K562 (cell line): ENCODE data around the gene STX18. TPM values are rescaled to one million over a fixed set of nuclear protein-coding genes. Genes with fewer than 3 reads are reported as not detected.

Source experiments
- ATAC-seq: fragments of 200-7000 bp; cut with Tn5 transposase; 3 replicates; pipeline ENCODE4 v1.9.1; 2020; ENCODE audit warnings: moderate library complexity
- BruUV-seq: library from RNA; stranded (reverse); fragments of 400-500 nt; replicated peaks from 2 replicates; lab custom pipeline; 2021; lab: Mats Ljungman, UMichigan
- CTCF ChIA-PET: fragments of 300-600 bp; formaldehyde crosslinking; extraction: SDS; loops from one replicate; lab custom pipeline; 2021; ENCODE audit warnings: low intra/inter-chr PET ratio; lab: Yijun Ruan, JAX
- POLR2A ChIA-PET: fragments of 300-600, 350-650 bp; sonication (Branson Sonifier 250); formaldehyde crosslinking; extraction: SDS; loops from one replicate; lab custom pipeline; 2021; ENCODE audit warnings: antibody characterized with exemption, inconsistent platforms; lab: Yijun Ruan, JAX
- DNase-seq, 4 experiments: peaks; one replicate each; pipeline versions ENCODE4 v3.0.0 to v3.0.0-alpha.2; 2011 to 2018; ENCODE audit warnings: low spot score in 3 of 4, mixed read lengths in 3 of 4; ENCODE audit errors: extremely low read depth in 1 of 4
- FAIRE-seq: peaks from 2 replicates; lab custom pipeline; 2011; peaks lifted over from hg19 to GRCh38; lab: Jason Lieb, UNC
- H2AFZ ChIP-seq: 2 replicates; pipeline ENCODE4 v1.6.0; 2011; ENCODE audit warnings: low read depth, low read length, control low read depth, inconsistent platforms
- H3K27ac ChIP-seq: fragments of 200-600 bp; 3 replicates; pipeline ENCODE4 v1.8.0; 2011; ENCODE audit warnings: low read depth, mild to moderate bottlenecking, control low read depth, inconsistent platforms, low read length, moderate library complexity, mixed read lengths; ENCODE audit errors: extremely low read depth
- H3K27me3 ChIP-seq, 2 experiments: fragments of 300-600 bp in 1 of 2; 2 replicates in 1 of 2; 3 replicates in 1 of 2; pipeline versions ENCODE4 v1.6.0 to v1.8.0; 2011; ENCODE audit warnings: inconsistent platforms in 2 of 2, low read length in 2 of 2, mild to moderate bottlenecking in 1 of 2, mixed read lengths in 1 of 2, moderate library complexity in 1 of 2; ENCODE audit not compliant: control insufficient read depth in 2 of 2, insufficient read depth in 2 of 2
- H3K36me3 ChIP-seq: fragments of 300-600 bp; 3 replicates; pipeline ENCODE4 v1.8.0; 2011; ENCODE audit warnings: mild to moderate bottlenecking, low read length, inconsistent platforms; ENCODE audit not compliant: control insufficient read depth, insufficient read depth
- H3K4me1 ChIP-seq, 2 experiments: fragments of 200-600 bp in 1 of 2; replicated peaks in 1 of 2; 2 replicates in 1 of 2; 3 replicates in 1 of 2; pipeline versions ENCODE4 v1.5.1 to v1.8.0; 2011; ENCODE audit warnings: inconsistent platforms in 2 of 2, low read length in 2 of 2, mild to moderate bottlenecking in 1 of 2, mixed read lengths in 1 of 2, moderate library complexity in 1 of 2; ENCODE audit not compliant: control insufficient read depth in 2 of 2, insufficient read depth in 2 of 2
- H3K4me2 ChIP-seq: 2 replicates; pipeline ENCODE4 v1.6.1; 2011; ENCODE audit warnings: low read length, control low read depth, inconsistent platforms, mixed read lengths; ENCODE audit not compliant: insufficient read depth
- H3K4me3 ChIP-seq: fragments of 200-600 bp; sonication (generic), shearing (Covaris generic); 2 replicates; pipeline ENCODE4 v1.5.1; 2016; ENCODE audit warnings: control low read depth, inconsistent platforms
- H3K79me2 ChIP-seq: fragments of 200-600 bp; 3 replicates; pipeline ENCODE4 v1.8.0; 2011; ENCODE audit warnings: low read length, inconsistent platforms; ENCODE audit not compliant: control insufficient read depth, insufficient read depth
- H3K9ac ChIP-seq, 2 experiments: 2 replicates each; pipeline versions ENCODE4 v1.6.0 to v1.6.1; 2011; ENCODE audit warnings: low read depth in 2 of 2, low read length in 2 of 2, control low read depth in 1 of 2, inconsistent platforms in 1 of 2, mild to moderate bottlenecking in 1 of 2, mixed read lengths in 1 of 2; ENCODE audit not compliant: insufficient read depth in 1 of 2
- H3K9me1 ChIP-seq: one replicate; pipeline ENCODE4 v1.6.0; 2011; ENCODE audit warnings: inconsistent platforms, mild to moderate bottlenecking, low read length, moderate library complexity; ENCODE audit not compliant: control insufficient read depth, insufficient read depth
- H3K9me3 ChIP-seq: replicated peaks from 2 replicates; pipeline ENCODE4 v1.5.1; 2011; ENCODE audit warnings: low read depth, low read length, inconsistent platforms; ENCODE audit not compliant: control insufficient read depth, insufficient read depth
- H4K20me1 ChIP-seq: replicated peaks from 2 replicates; pipeline ENCODE4 v1.6.1; 2011; ENCODE audit warnings: low read length, inconsistent platforms, mixed read lengths; ENCODE audit not compliant: control insufficient read depth, insufficient read depth
- ARNT ChIP-seq, 2 experiments: fragments of 450-650 bp; IDR thresholded peaks; 2 replicates each; pipeline ENCODE4 v1.6.1; 2016; ENCODE audit warnings: mild to moderate bottlenecking in 1 of 2
- CUX1 ChIP-seq: fragments of 200-800 bp; sonication (Bioruptor generic); IDR thresholded peaks from 2 replicates; pipeline ENCODE4 v1.6.1; 2016; ENCODE audit warnings: missing genetic modification characterization, missing compliant biosample characterization
- FOXJ3 ChIP-seq: sonication (generic); formaldehyde crosslinking; IDR thresholded peaks from 2 replicates; pipeline ENCODE4 v1.4.0; 2020; ENCODE audit warnings: mild to moderate bottlenecking, missing genetic modification reagents
- MAFF ChIP-seq: IDR thresholded peaks from 2 replicates; pipeline ENCODE4 v1.6.1; 2012; ENCODE audit warnings: low read length, improper control_type of control experiment
- NCOA1 ChIP-seq: fragments of 450-650 bp; IDR thresholded peaks from 2 replicates; pipeline ENCODE4 v1.6.1; 2016; ENCODE audit warnings: low read depth
- NFATC3 ChIP-seq: fragments of 450-650 bp; IDR thresholded peaks from 2 replicates; pipeline ENCODE4 v1.6.1; 2017; ENCODE audit warnings: mild to moderate bottlenecking
- PATZ1 ChIP-seq: fragments of 250-450 bp; sonication (Bioruptor Pico); IDR thresholded peaks from 2 replicates; pipeline ENCODE4 v1.5.0; 2020; ENCODE audit warnings: mild to moderate bottlenecking, borderline replicate concordance
- TCFL5 ChIP-seq: fragments of 250-450 bp; sonication (Bioruptor Pico); conservative IDR thresholded peaks from 2 replicates; pipeline ENCODE4 v1.6.1; 2021; ENCODE audit warnings: mild to moderate bottlenecking, moderate library complexity, matching md5 sums
- TSC22D4 ChIP-seq: fragments of 450-650 bp; IDR thresholded peaks from 2 replicates; pipeline ENCODE4 v1.6.1; 2016; ENCODE audit warnings: missing genetic modification characterization, missing biosample characterization, control low read depth
- YBX1 ChIP-seq: fragments of 450-650 bp; IDR thresholded peaks from 2 replicates; pipeline ENCODE4 v1.7.1; 2016; ENCODE audit warnings: mild to moderate bottlenecking
- ZNF140 ChIP-seq: fragments of 250-450 bp; sonication (Bioruptor Pico); IDR thresholded peaks from 2 replicates; pipeline ENCODE4 v1.8.0; 2021; ENCODE audit warnings: moderate library complexity, mild to moderate bottlenecking, inconsistent platforms
- ZNF197 ChIP-seq: fragments of 200-800 bp; sonication (Bioruptor generic); IDR thresholded peaks from 2 replicates; pipeline ENCODE4 v1.6.1; 2016; ENCODE audit warnings: low read depth, missing genetic modification characterization, missing compliant biosample characterization
- ZNF740 ChIP-seq, 3 experiments: fragments of 200-800 bp in 1 of 3; sonication (Bioruptor generic) in 1 of 3; sonication (generic) in 1 of 3; formaldehyde crosslinking in 1 of 3; IDR thresholded peaks; 2 replicates each; pipeline versions ENCODE4 v1.6.1 to v1.8.0; 2016 to 2022; ENCODE audit warnings: mild to moderate bottlenecking in 2 of 3, missing compliant biosample characterization in 2 of 3, missing genetic modification characterization in 2 of 3, missing genetic modification reagents in 1 of 3
- WGBS: fragments of 100-300 bp; shearing (Covaris generic); methylation state at CpG from one replicate; pipeline ENCODE4 v1.1.6; 2016; ENCODE audit warnings: low coverage, mixed read lengths; ENCODE audit not compliant: insufficient coverage; ENCODE audit errors: missing lambda C conversion rate; 5-methylcytosine and 5-hydroxymethylcytosine counted together
- in situ Hi-C: fragments of 300-500 bp; cut with MboI; formaldehyde crosslinking; loops from 4 replicates; pipeline ENCODE4 v1.15.0; 2018; ENCODE audit warnings: inconsistent platforms, mixed read lengths
- intact Hi-C: fragments of 100-400 bp; cut with micrococcal nuclease; formaldehyde crosslinking; loops from 2 replicates; pipeline ENCODE4 v1.14.2; 2022
- polyA plus RNA-seq, 8 experiments: library from polyadenylated mRNA; depleted of rRNA in 4 of 8; stranded (reverse) in 5 of 8; unstranded in 3 of 8; fragments of >200 nt; fragmentation: Nextera tagmentation in 2 of 8; fragmentation: Illumina TruSeq in 1 of 8; extraction: Ambion mirVana in 2 of 8; extraction: Trizol in 1 of 8; gene quantifications; 2 replicates each; pipeline versions ENCODE4 v1.2.1 to v1.2.3, GENCODE V29; 2011 to 2014; ENCODE audit warnings: inconsistent platforms in 1 of 8, missing spikeins in 1 of 8
- total RNA-seq, 7 experiments: library from RNA; depleted of rRNA in 6 of 7; stranded (reverse); fragments of >200 nt in 6 of 7; fragmentation: Illumina TruSeq in 2 of 7; extraction: Trizol in 2 of 7; gene quantifications; 2 replicates each; pipeline versions ENCODE4 v1.2.1 to v1.2.3, GENCODE V29; 2011 to 2021; ENCODE audit warnings: low replicate concordance in 1 of 7

The STX18 gene
- total and polyA plus RNA-seq, 9 of the 15 experiments (the other 6 are each of a cell fraction or from before 2014, with no cell fraction given) = 6.2 to 41.7 (median 22.7) TPM

GRCh38 chr4:4395371-4395770 is 146.5 kb downstream of the STX18 start (continued):
- TF ChIP-seq CUX1 (CRISPR knock-in tag) (no peak), YBX1 (no peak), ARNT (IDR thresholded peaks at IDR 0.05) (no peak), TCFL5 (CRISPR knock-in tag) (no peak)

- no peak overlapping the region for H2AFZ ChIP-seq
- no TSS peak for BruUV-seq
- CTCF ChIA-PET = no interaction called here
- no peak for DNase-seq
- H3K9ac ChIP-seq = no peak overlapping the region
- H3K36me3 ChIP-seq = no peaks in the 10 kb centered on the region
- H3K9me3 ChIP-seq = no peaks in the 10 kb centered on the region
- ATAC-seq = no peak
- H3K27me3 ChIP-seq = peaks cover 13 to 76% of the 10 kb centered on the region in 2 experiments; a peak in 4 of 5 replicates
- H3K27ac ChIP-seq = no peak overlapping the region
- intact Hi-C loops = no loop called here
- H3K4me1 ChIP-seq = 0 out of 5 replicates have a peak, but pooled peaks cover 0 to 8% of the 10 kb centered on the region in 2 experiments
- H4K20me1 ChIP-seq = 0 out of 2 replicates have a peak, but pooled peaks cover 13% of the 10 kb centered on the region
- POLR2A ChIA-PET = interaction anchor here (1.1 to 1.5 kb wide), 4 partner anchors 9 to 32 kb away, joined by 3 to 5 read pairs (median 4); no protein-coding TSS in a partner anchor
- H3K4me3 ChIP-seq = no peak overlapping the region
- no peak overlapping the region for H3K4me2 ChIP-seq
- no peak for FAIRE-seq
- WGBS = 17% methylated on average over 9 of the region's 9 CpGs
- no peaks in the 10 kb centered on the region for H3K79me2 ChIP-seq
- no peaks in the 10 kb centered on the region for H3K9me1 ChIP-seq
- in situ Hi-C loops = no loop called here
- TF ChIP-seq ZNF197 (CRISPR knock-in tag) = no peak
- no peak for TF ChIP-seq TSC22D4
- no peak for TF ChIP-seq PATZ1 (CRISPR knock-in tag)
- TF ChIP-seq ZNF740 (CRISPR knock-in tag; IDR thresholded peaks at IDR 0.05) = no peak
- TF ChIP-seq ZNF740 (tag; IDR thresholded peaks at IDR 0.05) = no peak
- TF ChIP-seq FOXJ3 (CRISPR knock-in tag) = no peak
- no peak for TF ChIP-seq NCOA1
- no peak for TF ChIP-seq NFATC3
- no peak for TF ChIP-seq ZNF140 (CRISPR knock-in tag)
- no peak for TF ChIP-seq MAFF
Measured at GRCh38 chr4:4394644-4395043, 147.2 kb downstream of the STX18 start.
